IMR-90 (cell line): ENCODE measurements around the gene METTL1. TPM values are rescaled to one million over a fixed set of nuclear protein-coding genes. Genes with fewer than 3 reads are reported as not detected.

Source experiments
- ATAC-seq: fragments of 200-7000 bp; cut with Tn5 transposase; 2 replicates; pipeline ENCODE4 v1.9.1; 2020; ENCODE audit warnings: low read depth, mild to moderate bottlenecking, moderate library complexity
- BruUV-seq: library from RNA; stranded (reverse); fragments of 400-500 nt; replicated peaks from 2 replicates; lab custom pipeline; 2021; lab: Mats Ljungman, UMichigan
- CTCF ChIA-PET: fragments of 300-600 bp; formaldehyde crosslinking; extraction: SDS; loops from one replicate; lab custom pipeline; 2021; ENCODE audit warnings: antibody characterized with exemption; lab: Yijun Ruan, JAX
- POLR2A ChIA-PET: fragments of 300-600 bp; sonication (Branson Sonifier 250); formaldehyde crosslinking; loops from one replicate; lab custom pipeline; 2022; ENCODE audit warnings: antibody characterized with exemption; ENCODE audit not compliant: unreplicated experiment; lab: Charles Lee
- DNase-seq: peaks from one replicate; pipeline ENCODE4 v3.0.0; 2013
- H2AFZ ChIP-seq: replicated peaks from 2 replicates; pipeline ENCODE3; 2013; ENCODE audit warnings: low read length, mild to moderate bottlenecking; ENCODE audit not compliant: poor library complexity
- H2AK5ac ChIP-seq: 2 replicates; pipeline ENCODE4 v1.6.1; 2013; ENCODE audit warnings: low read depth, low read length, inconsistent platforms
- H2AK9ac ChIP-seq: replicated peaks from 2 replicates; pipeline ENCODE3; 2013; ENCODE audit warnings: mild to moderate bottlenecking, low read depth, low read length, moderate library complexity; ENCODE audit not compliant: poor library complexity
- H2BK120ac ChIP-seq: 2 replicates; pipeline ENCODE4 v1.6.1; 2013; ENCODE audit warnings: low read depth, low read length, inconsistent platforms
- H2BK15ac ChIP-seq: 3 replicates; pipeline ENCODE4 v1.6.1; 2013; ENCODE audit warnings: low read depth, low read length, inconsistent platforms
- H2BK20ac ChIP-seq: 2 replicates; pipeline ENCODE4 v1.6.1; 2013; ENCODE audit warnings: low read depth, mild to moderate bottlenecking, inconsistent platforms, low read length, moderate library complexity
- H2BK5ac ChIP-seq: 2 replicates; pipeline ENCODE4 v1.6.1; 2013; ENCODE audit warnings: mild to moderate bottlenecking, low read depth, low read length, inconsistent platforms; ENCODE audit not compliant: poor library complexity, severe bottlenecking
- H3K14ac ChIP-seq: replicated peaks from 2 replicates; pipeline ENCODE4 v1.6.1; 2013; ENCODE audit warnings: low read depth, low read length, inconsistent platforms
- H3K18ac ChIP-seq: 2 replicates; pipeline ENCODE4 v1.6.1; 2013; ENCODE audit warnings: low read depth, low read length, control low read depth
- H3K23ac ChIP-seq: 2 replicates; pipeline ENCODE4 v1.6.1; 2013; ENCODE audit warnings: low read depth, low read length, inconsistent platforms
- H3K27ac ChIP-seq: 2 replicates; pipeline ENCODE4 v1.5.1; 2013; ENCODE audit warnings: mild to moderate bottlenecking, control low read depth, low read length; ENCODE audit not compliant: insufficient read depth
- H3K27me3 ChIP-seq: 2 replicates; pipeline ENCODE4 v1.6.1; 2013; ENCODE audit warnings: low read length; ENCODE audit not compliant: control insufficient read depth, insufficient read depth
- H3K36me3 ChIP-seq: 2 replicates; pipeline ENCODE4 v1.6.1; 2013; ENCODE audit warnings: low read length, mixed read lengths; ENCODE audit not compliant: control insufficient read depth, insufficient read depth
- H3K4ac ChIP-seq: 2 replicates; pipeline ENCODE4 v1.6.1; 2013; ENCODE audit warnings: low read depth, low read length, inconsistent platforms
- H3K4me1 ChIP-seq: 2 replicates; pipeline ENCODE4 v1.6.1; 2013; ENCODE audit warnings: low read length, mixed read lengths; ENCODE audit not compliant: control insufficient read depth, insufficient read depth
- H3K4me2 ChIP-seq: 2 replicates; pipeline ENCODE4 v1.6.1; 2013; ENCODE audit warnings: low read depth, mild to moderate bottlenecking, control low read depth, low read length, moderate library complexity
- H3K4me3 ChIP-seq: 2 replicates; pipeline ENCODE4 v1.5.1; 2013; ENCODE audit warnings: low read depth, mild to moderate bottlenecking, control low read depth, low read length, moderate library complexity; ENCODE audit not compliant: insufficient read depth
- H3K56ac ChIP-seq: 2 replicates; pipeline ENCODE4 v1.6.1; 2013; ENCODE audit warnings: low read length, inconsistent platforms; ENCODE audit not compliant: insufficient read depth; ENCODE audit errors: extremely low read depth
- H3K79me1 ChIP-seq, 2 experiments: 2 replicates each; pipeline ENCODE4 v1.6.1; 2013; ENCODE audit warnings: low read length in 2 of 2, inconsistent platforms in 1 of 2, low read depth in 1 of 2
- H3K9ac ChIP-seq: 2 replicates; pipeline ENCODE4 v1.6.1; 2013; ENCODE audit warnings: low read depth, low read length, control low read depth
- H3K9me1 ChIP-seq: 2 replicates; pipeline ENCODE4 v1.6.1; 2013; ENCODE audit warnings: low read length, inconsistent platforms; ENCODE audit not compliant: insufficient read depth
- H3K9me3 ChIP-seq: 2 replicates; pipeline ENCODE4 v1.6.1; 2013; ENCODE audit warnings: low read length; ENCODE audit not compliant: control insufficient read depth, insufficient read depth
- H4K20me1 ChIP-seq: 2 replicates; pipeline ENCODE4 v1.6.1; 2013; ENCODE audit warnings: low read length, inconsistent platforms; ENCODE audit not compliant: insufficient read depth
- H4K5ac ChIP-seq: 2 replicates; pipeline ENCODE4 v1.6.1; 2013; ENCODE audit warnings: mild to moderate bottlenecking, low read depth, low read length, control low read depth
- H4K8ac ChIP-seq, 2 experiments: 2 replicates each; pipeline ENCODE4 v1.6.1; 2013; ENCODE audit warnings: low read depth in 2 of 2, low read length in 2 of 2, control low read depth in 1 of 2, inconsistent platforms in 1 of 2
- H4K91ac ChIP-seq: 2 replicates; pipeline ENCODE4 v1.6.1; 2013; ENCODE audit warnings: low read depth, low read length, inconsistent platforms; ENCODE audit not compliant: insufficient read depth
- CEBPB ChIP-seq: IDR thresholded peaks from 2 replicates; pipeline ENCODE4 v1.6.1; 2012; ENCODE audit warnings: low read depth, low read length, improper control_type of control experiment
- MAFK ChIP-seq: IDR thresholded peaks from 2 replicates; pipeline ENCODE4 v1.6.1; 2012; ENCODE audit warnings: low read depth, low read length, improper control_type of control experiment
- NFE2L2 ChIP-seq: fragments of 150-350 bp; IDR thresholded peaks from 2 replicates; pipeline ENCODE4 v1.6.1; 2016; ENCODE audit warnings: low read depth, mild to moderate bottlenecking, low read length
- POLR2A ChIP-seq: IDR thresholded peaks from 2 replicates; pipeline ENCODE4 v1.6.1; 2012; ENCODE audit warnings: mild to moderate bottlenecking, low read depth, low read length
- RCOR1 ChIP-seq: IDR thresholded peaks from 2 replicates; pipeline ENCODE4 v1.6.1; 2012; ENCODE audit warnings: mild to moderate bottlenecking, low read length, improper control_type of control experiment; ENCODE audit not compliant: insufficient replicate concordance
- WGBS, 2 experiments: methylation state at CpG; one replicate each; pipeline versions ENCODE4 v1.1.5 to v1.1.7; 2013; ENCODE audit warnings: missing lambda C conversion rate in 2 of 2; ENCODE audit not compliant: insufficient read length in 1 of 2; ENCODE audit errors: extremely low coverage in 2 of 2; 5-methylcytosine and 5-hydroxymethylcytosine counted together
- dilution Hi-C: fragments of 300-500 bp; cut with HindIII; formaldehyde crosslinking; loops from one replicate; pipeline ENCODE4 v1.14.3; 2018; ENCODE audit warnings: low sequenced_read_pairs; ENCODE audit not compliant: unreplicated experiment
- in situ Hi-C: fragments of 300-500 bp; cut with MboI; formaldehyde crosslinking; loops from 3 replicates; pipeline ENCODE4 v1.14.3; 2019; ENCODE audit warnings: low sequenced_read_pairs, inconsistent platforms, mixed read lengths
- intact Hi-C: fragments of 100-400 bp; cut with micrococcal nuclease; formaldehyde crosslinking; loops from 2 replicates; pipeline ENCODE4 v1.10.0; 2022
- polyA plus RNA-seq, 3 experiments: library from polyadenylated mRNA; depleted of rRNA; stranded (reverse); fragments of >200 nt; gene quantifications; 2 replicates each; pipeline ENCODE4 v1.2.3, GENCODE V29; 2012; ENCODE audit warnings: low replicate concordance in 1 of 3
- total RNA-seq: library from RNA; depleted of rRNA; stranded (reverse); fragments of >200 nt; gene quantifications from 2 replicates; pipeline ENCODE4 v1.2.3, GENCODE V29; 2012

Gene METTL1
- total and polyA plus RNA-seq, 2 of the 4 experiments (the other 2 are of a cell fraction): 12.4 to 27.5 TPM

DNA sequence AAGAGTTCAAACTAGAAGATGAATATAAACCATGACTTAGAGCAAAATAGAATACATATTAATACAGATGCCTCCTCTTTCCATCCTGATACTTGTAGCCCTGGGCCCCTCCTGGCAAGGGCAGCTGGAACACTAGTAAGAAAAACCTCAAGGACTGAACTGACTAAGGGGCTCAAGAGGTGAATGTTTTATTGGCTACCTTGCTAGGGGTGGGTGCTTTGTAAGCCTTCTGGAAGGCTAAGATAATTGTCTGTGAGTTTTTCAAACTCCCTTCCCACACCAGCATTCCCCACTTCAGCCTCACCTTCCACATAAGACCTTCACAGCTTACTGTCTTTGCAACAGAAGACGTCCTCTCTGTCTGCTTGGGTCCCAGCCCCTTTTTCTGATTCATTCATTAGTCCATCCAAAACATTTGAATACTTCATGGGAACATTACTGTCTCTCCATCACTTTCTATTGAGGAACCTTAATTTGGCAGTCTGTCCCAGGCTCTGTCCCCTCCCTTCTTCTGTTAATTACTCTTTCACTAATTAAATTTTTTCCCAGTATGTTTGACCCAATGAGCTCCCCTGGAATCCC, 18.1 kb downstream of the METTL1 start:
- TF ChIP-seq RCOR1 (no peak), POLR2A (no peak), NFE2L2 (no peak), CEBPB (no peak), MAFK (no peak)
- dilution Hi-C loops: no loop called here

More for the DNA sequence above, 18.1 kb downstream of the METTL1 start:
- H3K14ac ChIP-seq: no peak overlapping the region
- no peak overlapping the region for H2BK20ac ChIP-seq
- H3K9me1 ChIP-seq: peaks cover 15% of the 10 kb centered on the region
- no peak overlapping the region for H2AFZ ChIP-seq
- no peak overlapping the region for H4K91ac ChIP-seq
- H3K23ac ChIP-seq: no peak overlapping the region; the same call in 1 of the 2 replicates
- no peak overlapping the region for H3K4me2 ChIP-seq
- no peak overlapping the region for H3K4ac ChIP-seq
- peaks cover 16 to 36% of the 10 kb centered on the region in 2 experiments; a peak in 3 of 4 replicates for H3K79me1 ChIP-seq
- intact Hi-C loops (no loop called here), in situ Hi-C loops (no loop called here)
- DNase-seq: no peak
- CTCF ChIA-PET: no interaction called here
- no peak overlapping the region for H4K8ac ChIP-seq
- no peak overlapping the region for H2BK120ac ChIP-seq
- no peak overlapping the region for H2BK15ac ChIP-seq
- peaks cover 7% of the 10 kb centered on the region; the same call in 1 of the 2 replicates for H4K20me1 ChIP-seq
- H2AK9ac ChIP-seq: no peak overlapping the region
- H4K5ac ChIP-seq: no peak overlapping the region
- H3K4me1 ChIP-seq: peaks cover 7% of the 10 kb centered on the region
- H3K27me3 ChIP-seq: peaks cover 10% of the 10 kb centered on the region
- H3K4me3 ChIP-seq: no peak overlapping the region
- POLR2A ChIA-PET: no interaction called here
- no peak overlapping the region for H3K56ac ChIP-seq
- no peak overlapping the region for H2BK5ac ChIP-seq
- H3K18ac ChIP-seq: no peak overlapping the region
- H3K9ac ChIP-seq: no peak overlapping the region
- 23% methylated on average over 1 of the region's 1 CpG; no CpG with 5 or more reads in 1 of the 2 experiments for WGBS, 2 experiments
- no peak for ATAC-seq
- H3K27ac ChIP-seq: no peak overlapping the region
- no peaks in the 10 kb centered on the region for H3K9me3 ChIP-seq
- H2AK5ac ChIP-seq: no peak overlapping the region
- peaks cover 22% of the 10 kb centered on the region for H3K36me3 ChIP-seq
- BruUV-seq: no TSS peak
